Natural killer cell treated with Interleukin-12 subunit alpha and Interleukin-12 subunit beta and Interleukin-15 and Interleukin-18, amount 100 ng/mL, for 72 hours (primary cell): Measurements from ENCODE around the gene JAKMIP2. TPM values are rescaled to one million over a fixed set of nuclear protein-coding genes. Genes with fewer than 3 reads are reported as not detected.

ENCODE experiments used
- ATAC-seq, 2 donors: fragments of 150-1000 bp; cut with Tn5 transposase in 1 of 2; sonication (Bioruptor Pico), chemical (Tn5 transposase) in 1 of 2; 2 replicates each; pipeline ENCODE4 v1.10.0; 2021
- DNase-seq: peaks from one replicate; pipeline ENCODE4 v3.0.0; 2022; ENCODE audit warnings: low spot score
- H3K27ac Mint-ChIP-seq, 2 donors: 1 replicate in 1 of 2; 2 replicates in 1 of 2; pipeline ENCODE4 v1.8.0; 2022; ENCODE audit warnings: mixed read lengths in 2 of 2, mild to moderate bottlenecking in 1 of 2, moderate library complexity in 1 of 2
- H3K27me3 Mint-ChIP-seq, 2 donors: 1 replicate in 1 of 2; 2 replicates in 1 of 2; pipeline ENCODE4 v1.8.0; 2022; ENCODE audit warnings: mixed read lengths in 2 of 2
- H3K36me3 Mint-ChIP-seq: one replicate; pipeline ENCODE4 v1.8.0; 2022; ENCODE audit warnings: mixed read lengths
- H3K4me1 Mint-ChIP-seq, 2 donors: 1 replicate in 1 of 2; 2 replicates in 1 of 2; pipeline ENCODE4 v1.8.0; 2022; ENCODE audit warnings: low read depth in 2 of 2, mixed read lengths in 2 of 2, mild to moderate bottlenecking in 1 of 2
- H3K4me3 Mint-ChIP-seq: one replicate; pipeline ENCODE4 v1.8.0; 2022; ENCODE audit warnings: mixed read lengths
- H3K9me3 Mint-ChIP-seq: 2 replicates; pipeline ENCODE4 v1.8.0; 2022; ENCODE audit warnings: mixed read lengths
- total RNA-seq, 2 donors: library from RNA; stranded (reverse); gene quantifications; one replicate each; pipeline ENCODE4 v1.2.3, GENCODE V29; 2022

Gene JAKMIP2
- total RNA-seq, 2 donors from 2014 or later, result 5.5 to 6.8 TPM

GRCh38 chr5:147538236-147538635 is 244.3 kb downstream of the JAKMIP2 start:
- ATAC-seq (no peak), DNase-seq (no peak)
- no peaks in the 10 kb centered on the region for H3K36me3 Mint-ChIP-seq
- no peaks in the 10 kb centered on the region for H3K4me1 Mint-ChIP-seq
- H3K27me3 Mint-ChIP-seq, result peaks cover 13 to 20% of the 10 kb centered on the region in 2 donors
- H3K4me3 Mint-ChIP-seq, result no peak overlapping the region
- no peak overlapping the region for H3K27ac Mint-ChIP-seq
- peaks cover 3% of the 10 kb centered on the region for H3K9me3 Mint-ChIP-seq

Other genes starting within 250 kb of the JAKMIP2 start
- gene SPINK1, start 48.9 kb upstream of the JAKMIP2 start, total RNA-seq, result not detected
- gene SCGB3A2, start 96.0 kb upstream of the JAKMIP2 start, total RNA-seq, result not detected
- gene C5orf46, start 123.8 kb upstream of the JAKMIP2 start, total RNA-seq, result not detected